HepG2 (cell line): ENCODE measurements around the gene PHACTR3. TPM values are rescaled to one million over a fixed set of nuclear protein-coding genes. Genes with fewer than 3 reads are reported as not detected.

Source experiments
- ATAC-seq: fragments of 200-7000 bp; cut with Tn5 transposase; 3 replicates; pipeline ENCODE4 v1.9.1; 2020; ENCODE audit warnings: mild to moderate bottlenecking, moderate library complexity
- BruUV-seq: library from RNA; stranded (reverse); fragments of 400-500 nt; replicated peaks from 2 replicates; lab custom pipeline; 2021; lab: Mats Ljungman, UMichigan
- CTCF ChIA-PET: fragments of 300-600 bp; formaldehyde crosslinking; extraction: SDS; loops from one replicate; lab custom pipeline; 2021; ENCODE audit warnings: low total read pairs, inconsistent platforms, low intra/inter-chr PET ratio; lab: Yijun Ruan, JAX
- POLR2A ChIA-PET: fragments of 350-600 bp; sonication (Branson Sonifier 250); formaldehyde crosslinking; loops from one replicate; lab custom pipeline; 2020; ENCODE audit warnings: antibody characterized with exemption, inconsistent platforms; lab: Yijun Ruan, JAX
- DNase-seq: peaks from one replicate; pipeline ENCODE4 v3.0.0-alpha.2; 2015; ENCODE audit warnings: low spot score
- FAIRE-seq: peaks from 3 replicates; lab custom pipeline; 2011; peaks lifted over from hg19 to GRCh38; lab: Jason Lieb, UNC
- H2AFZ ChIP-seq: one replicate; pipeline ENCODE4 v1.6.1; 2011; ENCODE audit warnings: low read length, inconsistent platforms
- H3K27ac ChIP-seq: fragments of 300-600 bp; 3 replicates; pipeline ENCODE4 v1.8.0; 2011; ENCODE audit warnings: mixed run types, mild to moderate bottlenecking, mixed read lengths, low read length, inconsistent platforms; ENCODE audit not compliant: insufficient read depth; ENCODE audit errors: extremely low read length
- H3K27me3 ChIP-seq, 2 experiments: fragments of 200-600 bp in 1 of 2; 2 replicates in 1 of 2; 3 replicates in 1 of 2; pipeline versions ENCODE4 v1.6.0 to v1.8.0; 2011; ENCODE audit warnings: low read length in 2 of 2, mild to moderate bottlenecking in 2 of 2, moderate library complexity in 2 of 2, inconsistent platforms in 1 of 2; ENCODE audit not compliant: insufficient read depth in 2 of 2, control insufficient read depth in 1 of 2
- H3K36me3 ChIP-seq, 2 experiments: fragments of 200-600 bp in 1 of 2; replicated peaks in 1 of 2; 2 replicates in 1 of 2; 3 replicates in 1 of 2; pipeline versions ENCODE4 v1.5.1 to v1.8.0; 2011; ENCODE audit warnings: low read length in 2 of 2, inconsistent platforms in 1 of 2; ENCODE audit not compliant: insufficient read depth in 2 of 2, control insufficient read depth in 1 of 2
- H3K4me1 ChIP-seq: 2 replicates; pipeline ENCODE4 v1.5.1; 2012; ENCODE audit warnings: low read length, inconsistent platforms; ENCODE audit not compliant: insufficient read depth
- H3K4me2 ChIP-seq: 2 replicates; pipeline ENCODE4 v1.6.0; 2011; ENCODE audit warnings: low read depth, low read length, inconsistent platforms
- H3K4me3 ChIP-seq, 3 experiments: fragments of 200-600 bp in 1 of 3; sonication (generic), shearing (Covaris generic) in 1 of 3; replicated peaks in 1 of 3; 2 replicates each; pipeline ENCODE4 v1.5.1; 2011 to 2016; ENCODE audit warnings: low read length in 3 of 3, inconsistent platforms in 2 of 3, low read depth in 2 of 3, mild to moderate bottlenecking in 2 of 3, control low read depth in 1 of 3, mixed read lengths in 1 of 3; ENCODE audit not compliant: insufficient read depth in 1 of 3
- H3K79me2 ChIP-seq: one replicate; pipeline ENCODE4 v1.6.1; 2011; ENCODE audit warnings: low read length, inconsistent platforms; ENCODE audit not compliant: insufficient read depth
- H3K9ac ChIP-seq: 2 replicates; pipeline ENCODE4 v1.6.0; 2011; ENCODE audit warnings: mild to moderate bottlenecking, low read depth, low read length, inconsistent platforms; ENCODE audit not compliant: insufficient read depth
- H3K9me3 ChIP-seq: 2 replicates; pipeline ENCODE4 v1.5.1; 2012; ENCODE audit warnings: mild to moderate bottlenecking, low read length
- H4K20me1 ChIP-seq: 2 replicates; pipeline ENCODE4 v1.6.0; 2011; ENCODE audit warnings: inconsistent platforms, mild to moderate bottlenecking, low read length, moderate library complexity; ENCODE audit not compliant: insufficient read depth
- ATAD3A ChIP-seq: sonication (generic); formaldehyde crosslinking; IDR thresholded peaks from 2 replicates; pipeline ENCODE4 v1.4.0; 2020; ENCODE audit warnings: missing genetic modification reagents
- CREBL2 ChIP-seq: sonication (generic); formaldehyde crosslinking; IDR thresholded peaks from 2 replicates; pipeline ENCODE4 v1.8.1; 2023; ENCODE audit warnings: missing genetic modification reagents, mild to moderate bottlenecking, borderline replicate concordance
- FOXK2 ChIP-seq: fragments of 450-650 bp; IDR thresholded peaks from 2 replicates; pipeline ENCODE4 v1.6.1; 2016
- HNF4A ChIP-seq: sonication (generic); formaldehyde crosslinking; IDR thresholded peaks from 2 replicates; pipeline ENCODE4 v1.4.0; 2020; ENCODE audit warnings: missing genetic modification reagents
- MAZ ChIP-seq, 2 experiments: sonication (generic) in 1 of 2; formaldehyde crosslinking in 1 of 2; IDR thresholded peaks; 2 replicates each; pipeline versions ENCODE4 v1.5.0 to v1.6.1; 2012 to 2020; ENCODE audit warnings: low read depth in 2 of 2, mild to moderate bottlenecking in 2 of 2, borderline replicate concordance in 1 of 2, improper control_type of control experiment in 1 of 2, low read length in 1 of 2, missing genetic modification reagents in 1 of 2, moderate library complexity in 1 of 2
- MBNL3 ChIP-seq: fragments of 250-450 bp; sonication (Bioruptor Pico); conservative IDR thresholded peaks from 2 replicates; pipeline ENCODE4 v1.8.0; 2022; ENCODE audit warnings: mild to moderate bottlenecking, inconsistent platforms
- MEF2D ChIP-seq: sonication (generic); formaldehyde crosslinking; IDR thresholded peaks from 2 replicates; pipeline ENCODE4 v1.5.1; 2020; ENCODE audit warnings: mild to moderate bottlenecking, missing genetic modification reagents
- MIER2 ChIP-seq: IDR thresholded peaks from 2 replicates; pipeline ENCODE4 v1.6.1; 2016; ENCODE audit warnings: missing biosample characterization, missing genetic modification reagents
- NFIC ChIP-seq: IDR thresholded peaks from 2 replicates; pipeline ENCODE4 v1.6.1; 2012; ENCODE audit warnings: mild to moderate bottlenecking, low read length, inconsistent platforms
- PAXIP1 ChIP-seq: sonication (generic); formaldehyde crosslinking; conservative IDR thresholded peaks from 2 replicates; pipeline ENCODE4 v1.4.0; 2020; ENCODE audit warnings: mild to moderate bottlenecking, missing genetic modification reagents, moderate library complexity
- SNAPC2 ChIP-seq: sonication (generic); formaldehyde crosslinking; IDR thresholded peaks from 2 replicates; pipeline ENCODE4 v1.8.1; 2022; ENCODE audit warnings: mild to moderate bottlenecking, missing genetic modification reagents
- TMF1 ChIP-seq: sonication (generic); formaldehyde crosslinking; IDR thresholded peaks from 2 replicates; pipeline ENCODE4 v1.8.1; 2022; ENCODE audit warnings: low read depth, missing genetic modification reagents
- YY1 ChIP-seq: IDR thresholded peaks from 2 replicates; pipeline ENCODE4 v1.6.1; 2011; ENCODE audit warnings: low read length, low read depth, moderate library complexity, mild to moderate bottlenecking; ENCODE audit not compliant: insufficient read depth, insufficient replicate concordance
- ZFAT ChIP-seq: sonication (generic); formaldehyde crosslinking; conservative IDR thresholded peaks from 2 replicates; pipeline ENCODE4 v1.8.1; 2023; ENCODE audit warnings: missing genetic modification reagents, inconsistent platforms
- ZNF275 ChIP-seq: sonication (generic); formaldehyde crosslinking; IDR thresholded peaks from 2 replicates; pipeline ENCODE4 v1.8.0; 2022; ENCODE audit warnings: missing genetic modification reagents, mild to moderate bottlenecking, inconsistent platforms, borderline replicate concordance
- ZNF629 ChIP-seq: sonication (generic); formaldehyde crosslinking; conservative IDR thresholded peaks from 2 replicates; pipeline ENCODE4 v1.5.0; 2020; ENCODE audit warnings: missing genetic modification reagents
- WGBS: methylation state at CpG from one replicate; pipeline ENCODE4 v1.1.6; 2017; ENCODE audit warnings: low lambda C conversion rate; 5-methylcytosine and 5-hydroxymethylcytosine counted together
- in situ Hi-C: cut with HindIII; loops from 2 replicates; pipeline ENCODE4 v1.10.0; 2017; ENCODE audit warnings: low pct_unique_long_range_greater_than_20kb; ENCODE audit not compliant: extremely low pct_ligation_motif_present
- intact Hi-C: fragments of 100-400 bp; cut with micrococcal nuclease; formaldehyde crosslinking; loops from one replicate; pipeline ENCODE4 v1.10.0; 2022; ENCODE audit not compliant: unreplicated experiment
- polyA plus RNA-seq, 8 experiments: library from polyadenylated mRNA; depleted of rRNA in 3 of 8; stranded (reverse) in 7 of 8; unstranded in 1 of 8; fragments of >200 nt; fragmentation: Illumina TruSeq in 4 of 8; extraction: Trizol in 4 of 8; gene quantifications; 2 replicates each; pipeline versions ENCODE4 v1.2.1 to v1.2.3, GENCODE V29; 2011 to 2016; ENCODE audit warnings: low read depth in 4 of 8, missing spikeins in 1 of 8, mixed read lengths in 1 of 8; ENCODE audit not compliant: insufficient read depth in 1 of 8
- total RNA-seq, 5 experiments: library from RNA; depleted of rRNA; stranded (reverse); fragments of >200 nt; fragmentation: Illumina TruSeq; extraction: Trizol; gene quantifications; 2 replicates each; pipeline ENCODE4 v1.2.3, GENCODE V29; 2016; ENCODE audit warnings: low read depth in 1 of 5
- TF ChIP-seq, protein P1 (sequence below): fragments of 450-650 bp; IDR thresholded peaks from 2 replicates; pipeline ENCODE4 v1.6.1; 2016
- TF ChIP-seq, protein P2 (sequence below): sonication (generic); formaldehyde crosslinking; conservative IDR thresholded peaks from 2 replicates; pipeline ENCODE4 v1.4.0; 2020; ENCODE audit warnings: missing genetic modification reagents

PHACTR3 gene
- total and polyA plus RNA-seq, 2 of the 13 experiments (the other 11 are each of a cell fraction or from before 2014, with no cell fraction given): not detected

GRCh38 chr20:59735917-59736316 lies 131.6 kb downstream of the PHACTR3 start:
- Histone ChIP-seq H3K9ac (no peak overlapping the region), H3K4me3 (no peak overlapping the region), H3K27ac (no peak overlapping the region), H3K4me2 (no peak overlapping the region), H4K20me1 (no peaks in the 10 kb centered on the region), H3K9me3 (no peaks in the 10 kb centered on the region), H3K36me3 (no peaks in the 10 kb centered on the region), H2AFZ (no peak overlapping the region), H3K27me3 (peaks cover 2 to 13% of the 10 kb centered on the region in 2 experiments; a peak in 4 of 5 replicates), H3K4me1 (no peaks in the 10 kb centered on the region), H3K79me2 (no peaks in the 10 kb centered on the region)
- intact Hi-C loops (loop anchor here (5.0 kb wide), 1 partner anchor 889 kb away; no protein-coding TSS in a partner anchor), in situ Hi-C loops (no loop called here)
- no peak for DNase-seq
- no TSS peak for BruUV-seq
- CTCF ChIA-PET: no interaction called here
- no peak for ATAC-seq
- FAIRE-seq: no peak
- POLR2A ChIA-PET: no interaction called here
- WGBS: 6% methylated on average over 1 of the region's 1 CpG
- TF ChIP-seq MIER2 (CRISPR knock-in tag) (no peak), ZNF629 (CRISPR knock-in tag) (no peak), CREBL2 (CRISPR knock-in tag) (no peak), HNF4A (no peak), MAZ (IDR thresholded peaks at IDR 0.05; ENCODE audit: borderline replicate concordance, low read depth, low read length) (no peak), MAZ (CRISPR knock-in tag; IDR thresholded peaks at IDR 0.05; ENCODE audit: low read depth) (no peak), MBNL3 (CRISPR knock-in tag) (no peak), ATAD3A (CRISPR knock-in tag) (no peak), PAXIP1 (no peak), TMF1 (CRISPR knock-in tag) (no peak), ZFAT (CRISPR knock-in tag) (no peak), NFIC (no peak), FOXK2 (no peak), MEF2D (CRISPR knock-in tag) (no peak), YY1 (no peak), ZNF275 (CRISPR knock-in tag) (no peak), SNAPC2 (CRISPR knock-in tag) (no peak)
- TF ChIP-seq, protein P1, sequence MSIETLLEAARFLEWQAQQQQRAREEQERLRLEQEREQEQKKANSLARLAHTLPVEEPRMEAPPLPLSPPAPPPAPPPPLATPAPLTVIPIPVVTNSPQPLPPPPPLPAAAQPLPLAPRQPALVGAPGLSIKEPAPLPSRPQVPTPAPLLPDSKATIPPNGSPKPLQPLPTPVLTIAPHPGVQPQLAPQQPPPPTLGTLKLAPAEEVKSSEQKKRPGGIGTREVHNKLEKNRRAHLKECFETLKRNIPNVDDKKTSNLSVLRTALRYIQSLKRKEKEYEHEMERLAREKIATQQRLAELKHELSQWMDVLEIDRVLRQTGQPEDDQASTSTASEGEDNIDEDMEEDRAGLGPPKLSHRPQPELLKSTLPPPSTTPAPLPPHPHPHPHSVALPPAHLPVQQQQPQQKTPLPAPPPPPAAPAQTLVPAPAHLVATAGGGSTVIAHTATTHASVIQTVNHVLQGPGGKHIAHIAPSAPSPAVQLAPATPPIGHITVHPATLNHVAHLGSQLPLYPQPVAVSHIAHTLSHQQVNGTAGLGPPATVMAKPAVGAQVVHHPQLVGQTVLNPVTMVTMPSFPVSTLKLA: no peak
- TF ChIP-seq, protein P2, sequence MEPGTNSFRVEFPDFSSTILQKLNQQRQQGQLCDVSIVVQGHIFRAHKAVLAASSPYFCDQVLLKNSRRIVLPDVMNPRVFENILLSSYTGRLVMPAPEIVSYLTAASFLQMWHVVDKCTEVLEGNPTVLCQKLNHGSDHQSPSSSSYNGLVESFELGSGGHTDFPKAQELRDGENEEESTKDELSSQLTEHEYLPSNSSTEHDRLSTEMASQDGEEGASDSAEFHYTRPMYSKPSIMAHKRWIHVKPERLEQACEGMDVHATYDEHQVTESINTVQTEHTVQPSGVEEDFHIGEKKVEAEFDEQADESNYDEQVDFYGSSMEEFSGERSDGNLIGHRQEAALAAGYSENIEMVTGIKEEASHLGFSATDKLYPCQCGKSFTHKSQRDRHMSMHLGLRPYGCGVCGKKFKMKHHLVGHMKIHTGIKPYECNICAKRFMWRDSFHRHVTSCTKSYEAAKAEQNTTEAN (CRISPR knock-in tag): no peak
